Measurements from ENCODE around the gene FSD1L.

FSD1L gene

DNA sequence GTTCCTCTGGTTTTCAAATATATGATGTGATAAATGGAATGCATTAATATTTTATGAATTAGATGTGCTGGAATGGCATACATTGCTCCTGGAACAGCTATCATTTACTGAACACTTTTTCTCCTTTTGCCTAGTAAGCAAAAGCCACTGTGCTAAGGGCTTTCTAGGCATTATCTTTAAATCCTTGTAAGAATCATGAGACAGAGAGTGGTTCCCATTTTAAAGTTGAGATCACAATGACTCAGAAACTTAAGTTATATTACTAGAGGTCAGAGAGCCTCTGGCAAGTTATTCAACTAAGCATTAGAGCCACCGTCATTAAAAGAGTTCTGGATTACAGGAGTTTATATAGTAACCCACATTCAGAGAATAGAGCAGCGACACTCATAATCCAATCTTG is 26.7 kb upstream of the FSD1L start:
- H3K27me3 ChIP-seq (replicated peaks; ENCODE audit: insufficient read depth, low read length): no peaks in the 10 kb centered on the region
- no peaks in the 10 kb centered on the region for H3K9me3 ChIP-seq (replicated peaks; ENCODE audit: insufficient read depth, low read length)
- H4K20me1 ChIP-seq (ENCODE audit: insufficient read depth, low read length): no peaks in the 10 kb centered on the region
- H2AFZ ChIP-seq (ENCODE audit: low read length): no peak overlapping the region
- H3K9ac ChIP-seq (ENCODE audit: low read length): no peak overlapping the region
- no peak overlapping the region for H3K27ac ChIP-seq (ENCODE audit: low read length)
- no peak overlapping the region for H3K4me3 ChIP-seq (ENCODE audit: low read length)
- DNase-seq: no peak
- no peaks in the 10 kb centered on the region for H3K36me3 ChIP-seq (replicated peaks; ENCODE audit: insufficient read depth, low read length)
- no peaks in the 10 kb centered on the region for H3K79me2 ChIP-seq (ENCODE audit: low read length)
- TF ChIP-seq EZH2 (optimal IDR thresholded peaks at IDR 0.05; ENCODE audit: low read depth, low read length) (no peak), EZH2phosphoT487 (IDR thresholded peaks at IDR 0.05; ENCODE audit: low read length) (no peak)
- TF ChIP-seq, protein P1, sequence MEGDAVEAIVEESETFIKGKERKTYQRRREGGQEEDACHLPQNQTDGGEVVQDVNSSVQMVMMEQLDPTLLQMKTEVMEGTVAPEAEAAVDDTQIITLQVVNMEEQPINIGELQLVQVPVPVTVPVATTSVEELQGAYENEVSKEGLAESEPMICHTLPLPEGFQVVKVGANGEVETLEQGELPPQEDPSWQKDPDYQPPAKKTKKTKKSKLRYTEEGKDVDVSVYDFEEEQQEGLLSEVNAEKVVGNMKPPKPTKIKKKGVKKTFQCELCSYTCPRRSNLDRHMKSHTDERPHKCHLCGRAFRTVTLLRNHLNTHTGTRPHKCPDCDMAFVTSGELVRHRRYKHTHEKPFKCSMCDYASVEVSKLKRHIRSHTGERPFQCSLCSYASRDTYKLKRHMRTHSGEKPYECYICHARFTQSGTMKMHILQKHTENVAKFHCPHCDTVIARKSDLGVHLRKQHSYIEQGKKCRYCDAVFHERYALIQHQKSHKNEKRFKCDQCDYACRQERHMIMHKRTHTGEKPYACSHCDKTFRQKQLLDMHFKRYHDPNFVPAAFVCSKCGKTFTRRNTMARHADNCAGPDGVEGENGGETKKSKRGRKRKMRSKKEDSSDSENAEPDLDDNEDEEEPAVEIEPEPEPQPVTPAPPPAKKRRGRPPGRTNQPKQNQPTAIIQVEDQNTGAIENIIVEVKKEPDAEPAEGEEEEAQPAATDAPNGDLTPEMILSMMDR (IDR thresholded peaks at IDR 0.05; ENCODE audit: low read length): no peak
- 0 out of 2 replicates have a peak, but pooled peaks cover 2% of the 10 kb centered on the region for H3F3A ChIP-seq (ENCODE audit: insufficient read depth, low read length)
- no peaks in the 10 kb centered on the region for H3K9me2 ChIP-seq (replicated peaks; ENCODE audit: insufficient read depth, low read length)
- H3K4me1 ChIP-seq (ENCODE audit: low read length): peaks cover 12% of the 10 kb centered on the region
- H3K4me2 ChIP-seq (ENCODE audit: low read depth, low read length): no peak overlapping the region

DNA sequence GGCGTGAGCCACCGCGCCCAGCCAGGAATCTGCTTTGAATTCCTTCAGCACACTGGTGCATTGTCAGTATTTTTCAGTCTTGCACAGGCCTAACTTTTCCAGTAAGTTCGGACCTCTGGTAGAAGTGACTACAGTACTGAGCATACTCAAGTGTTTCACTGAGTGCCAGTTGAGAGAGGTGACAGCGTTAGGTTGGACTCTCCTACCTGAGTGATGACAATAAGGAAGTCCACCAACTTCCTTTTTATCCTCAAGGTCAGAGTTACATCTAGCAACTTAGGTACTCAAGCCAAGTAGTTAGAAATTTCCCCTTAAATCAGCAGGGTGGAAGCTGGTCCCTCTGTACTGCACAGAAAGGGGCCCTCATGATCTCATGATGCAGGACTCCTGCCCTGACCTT is 26.0 kb upstream of the FSD1L start:
- Histone ChIP-seq H3K79me2 (ENCODE audit: low read length) (no peaks in the 10 kb centered on the region), H4K20me1 (ENCODE audit: insufficient read depth, low read length) (no peaks in the 10 kb centered on the region), H3K4me3 (ENCODE audit: low read length) (no peak overlapping the region), H3K9ac (ENCODE audit: low read length) (no peak overlapping the region), H3K9me2 (replicated peaks; ENCODE audit: insufficient read depth, low read length) (no peaks in the 10 kb centered on the region), H3K36me3 (replicated peaks; ENCODE audit: insufficient read depth, low read length) (no peaks in the 10 kb centered on the region), H3K9me3 (replicated peaks; ENCODE audit: insufficient read depth, low read length) (no peaks in the 10 kb centered on the region), H3K27me3 (replicated peaks; ENCODE audit: insufficient read depth, low read length) (no peaks in the 10 kb centered on the region), H3K4me2 (ENCODE audit: low read depth, low read length) (no peak overlapping the region), H3K27ac (ENCODE audit: low read length) (no peak overlapping the region), H2AFZ (ENCODE audit: low read length) (no peak overlapping the region), H3K4me1 (ENCODE audit: low read length) (peaks cover 5% of the 10 kb centered on the region), H3F3A (ENCODE audit: insufficient read depth, low read length) (no peaks in the 10 kb centered on the region)
- TF ChIP-seq, protein P1 (IDR thresholded peaks at IDR 0.05; ENCODE audit: low read length): no peak
- TF ChIP-seq EZH2phosphoT487 (IDR thresholded peaks at IDR 0.05; ENCODE audit: low read length): no peak
- no peak for TF ChIP-seq EZH2 (optimal IDR thresholded peaks at IDR 0.05; ENCODE audit: low read depth, low read length)
- DNase-seq: no peak

DNA sequence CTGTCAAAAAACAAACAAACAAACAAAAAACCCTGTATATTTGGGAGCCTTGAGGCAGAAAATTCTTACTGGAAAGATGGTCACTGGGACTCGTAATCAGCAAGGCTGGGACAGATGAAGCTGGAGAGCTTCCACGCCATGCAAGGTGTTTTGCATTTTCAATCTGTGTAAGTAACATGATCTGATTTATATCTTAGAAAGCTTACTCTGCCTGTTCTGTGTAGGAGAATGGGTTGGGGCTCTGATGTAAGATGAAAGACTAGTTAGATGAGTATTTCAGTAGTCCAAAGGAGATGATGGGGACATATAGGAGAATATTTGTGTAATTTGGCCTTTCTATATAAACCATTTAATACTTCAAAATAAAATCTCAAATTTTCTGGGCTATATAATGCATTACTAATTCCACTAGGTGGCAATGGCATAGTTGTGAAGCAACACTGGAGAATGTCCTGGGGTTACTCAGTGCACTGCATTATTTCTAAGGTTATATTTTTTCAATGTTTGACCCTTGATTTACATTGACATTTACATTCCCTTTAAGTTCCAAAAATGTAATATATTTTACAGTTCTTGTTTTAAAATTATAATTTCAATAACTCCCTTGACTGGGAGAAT is 21.9 kb upstream of the FSD1L start:
- no peak overlapping the region for H3K4me3 ChIP-seq (ENCODE audit: low read length)
- H3K9me2 ChIP-seq (replicated peaks; ENCODE audit: insufficient read depth, low read length): no peaks in the 10 kb centered on the region
- TF ChIP-seq EZH2phosphoT487 (IDR thresholded peaks at IDR 0.05; ENCODE audit: low read length): no peak
- no peak for TF ChIP-seq EZH2 (optimal IDR thresholded peaks at IDR 0.05; ENCODE audit: low read depth, low read length)
- TF ChIP-seq, protein P1 (IDR thresholded peaks at IDR 0.05; ENCODE audit: low read length): peak; percentile 39
- H3K4me2 ChIP-seq (ENCODE audit: low read depth, low read length): no peak overlapping the region
- peak; percentile 32 for DNase-seq
- H3K36me3 ChIP-seq (replicated peaks; ENCODE audit: insufficient read depth, low read length): no peaks in the 10 kb centered on the region
- no peaks in the 10 kb centered on the region for H3F3A ChIP-seq (ENCODE audit: insufficient read depth, low read length)
- H2AFZ ChIP-seq (ENCODE audit: low read length): no peak overlapping the region
- H4K20me1 ChIP-seq (ENCODE audit: insufficient read depth, low read length): no peaks in the 10 kb centered on the region
- H3K27me3 ChIP-seq (replicated peaks; ENCODE audit: insufficient read depth, low read length): no peaks in the 10 kb centered on the region
- no peaks in the 10 kb centered on the region for H3K9me3 ChIP-seq (replicated peaks; ENCODE audit: insufficient read depth, low read length)
- H3K79me2 ChIP-seq (ENCODE audit: low read length): no peaks in the 10 kb centered on the region
- no peaks in the 10 kb centered on the region for H3K4me1 ChIP-seq (ENCODE audit: low read length)
- no peak overlapping the region for H3K27ac ChIP-seq (ENCODE audit: low read length)
- H3K9ac ChIP-seq (ENCODE audit: low read length): no peak overlapping the region
